GM12875 (cell line): ENCODE measurements around the gene MACROD1.

ENCODE experiments used
- H3K4me3 ChIP-seq: one replicate; pipeline ENCODE4 v1.5.1; 2011; ENCODE audit warnings: low read depth, low read length, control low read depth
- CTCF ChIP-seq: IDR thresholded peaks from 2 replicates; pipeline ENCODE4 v1.5.1; 2011; ENCODE audit warnings: low read depth, mild to moderate bottlenecking, control low read depth, inconsistent platforms, low read length, moderate library complexity, borderline replicate concordance; ENCODE audit not compliant: insufficient read depth

Gene MACROD1

GRCh38 chr11:64083398-64084080 is 82.4 kb downstream of the MACROD1 start:
- TF ChIP-seq CTCF: no peak
- no peak overlapping the region for H3K4me3 ChIP-seq

- H3K4me3 ChIP-seq: no peak overlapping the region
- no peak for TF ChIP-seq CTCF
Measured at GRCh38 chr11:64081745-64082442, 84.0 kb downstream of the MACROD1 start.

GRCh38 chr11:64080390-64080789 is 85.5 kb downstream of the MACROD1 start:
- no peak overlapping the region for H3K4me3 ChIP-seq
- TF ChIP-seq CTCF: no peak

- no peak for TF ChIP-seq CTCF
- no peak overlapping the region for H3K4me3 ChIP-seq
Measured at GRCh38 chr11:64078905-64079304, 87.0 kb downstream of the MACROD1 start.

- no peak overlapping the region for H3K4me3 ChIP-seq
- TF ChIP-seq CTCF: no peak
Measured at GRCh38 chr11:64078284-64078683, 87.6 kb downstream of the MACROD1 start.

GRCh38 chr11:64077607-64078006 is 88.3 kb downstream of the MACROD1 start:
- H3K4me3 ChIP-seq: no peak overlapping the region
- TF ChIP-seq CTCF: no peak

GRCh38 chr11:64076758-64077157 is 89.2 kb downstream of the MACROD1 start:
- no peak overlapping the region for H3K4me3 ChIP-seq
- TF ChIP-seq CTCF: no peak
